Vagina (tissue), 2 donors: ENCODE data around the gene TNFRSF13B.

Experiments used
- POLR2A ChIP-seq, 2 donors: fragments of 450-650 bp; IDR thresholded peaks; one replicate each; pipeline ENCODE4 v1.6.1; 2017; ENCODE audit warnings: antibody characterized with exemption in 2 of 2, mild to moderate bottlenecking in 2 of 2, moderate library complexity in 2 of 2
- TF ChIP-seq, protein P1 (sequence below), 3 experiments: fragments of 450-650 bp in 2 of 3; fragments of 200-600 bp in 1 of 3; sonication (generic) in 1 of 3; IDR thresholded peaks; one replicate each; pipeline ENCODE4 v1.5.1; 2017 to 2019; ENCODE audit warnings: antibody characterized with exemption in 3 of 3, mild to moderate bottlenecking in 2 of 3, moderate library complexity in 2 of 3

DNA sequence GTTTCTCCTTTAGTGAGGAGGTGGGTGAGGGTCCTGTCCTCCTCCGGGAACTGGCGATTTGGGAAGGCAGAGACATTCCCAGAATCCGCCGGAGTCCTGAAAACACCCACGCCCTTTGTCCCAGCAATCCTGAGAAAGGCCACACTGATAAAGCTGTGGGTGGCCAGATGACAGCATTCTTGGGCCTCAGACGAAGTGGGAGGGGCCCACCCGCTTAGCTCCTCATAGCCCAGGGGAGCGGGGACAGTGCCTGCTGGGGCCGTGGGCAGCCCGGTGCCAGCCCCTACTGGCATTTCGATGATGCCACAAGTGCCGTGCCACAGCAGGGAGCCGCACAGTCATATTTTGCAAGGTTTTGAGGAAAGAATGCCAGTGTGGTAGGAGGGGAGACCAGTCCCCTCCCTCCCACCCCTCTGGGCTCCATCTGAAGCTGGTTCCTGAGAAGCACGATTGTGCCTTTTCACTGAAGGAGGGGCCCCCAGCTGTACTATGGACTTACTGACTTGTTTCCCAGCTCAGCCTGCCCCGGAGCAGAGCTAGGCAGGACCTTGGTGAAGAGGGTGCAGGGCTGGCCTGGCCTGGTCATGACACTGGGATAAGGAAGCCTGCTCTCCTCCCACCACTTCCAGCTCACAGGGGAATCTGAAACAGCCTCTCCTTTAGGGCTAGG, 49.4 kb upstream of the TNFRSF13B start:
- TF ChIP-seq, protein P1, sequence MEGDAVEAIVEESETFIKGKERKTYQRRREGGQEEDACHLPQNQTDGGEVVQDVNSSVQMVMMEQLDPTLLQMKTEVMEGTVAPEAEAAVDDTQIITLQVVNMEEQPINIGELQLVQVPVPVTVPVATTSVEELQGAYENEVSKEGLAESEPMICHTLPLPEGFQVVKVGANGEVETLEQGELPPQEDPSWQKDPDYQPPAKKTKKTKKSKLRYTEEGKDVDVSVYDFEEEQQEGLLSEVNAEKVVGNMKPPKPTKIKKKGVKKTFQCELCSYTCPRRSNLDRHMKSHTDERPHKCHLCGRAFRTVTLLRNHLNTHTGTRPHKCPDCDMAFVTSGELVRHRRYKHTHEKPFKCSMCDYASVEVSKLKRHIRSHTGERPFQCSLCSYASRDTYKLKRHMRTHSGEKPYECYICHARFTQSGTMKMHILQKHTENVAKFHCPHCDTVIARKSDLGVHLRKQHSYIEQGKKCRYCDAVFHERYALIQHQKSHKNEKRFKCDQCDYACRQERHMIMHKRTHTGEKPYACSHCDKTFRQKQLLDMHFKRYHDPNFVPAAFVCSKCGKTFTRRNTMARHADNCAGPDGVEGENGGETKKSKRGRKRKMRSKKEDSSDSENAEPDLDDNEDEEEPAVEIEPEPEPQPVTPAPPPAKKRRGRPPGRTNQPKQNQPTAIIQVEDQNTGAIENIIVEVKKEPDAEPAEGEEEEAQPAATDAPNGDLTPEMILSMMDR (IDR thresholded peaks at IDR 0.05), result no peak
- no peak for TF ChIP-seq POLR2A (IDR thresholded peaks at IDR 0.05)
